ENCODE data around the gene COL27A1.
A peak's percentile ranks its signal among the peaks of the same experiment; 100 is the strongest.

Gene COL27A1

DNA sequence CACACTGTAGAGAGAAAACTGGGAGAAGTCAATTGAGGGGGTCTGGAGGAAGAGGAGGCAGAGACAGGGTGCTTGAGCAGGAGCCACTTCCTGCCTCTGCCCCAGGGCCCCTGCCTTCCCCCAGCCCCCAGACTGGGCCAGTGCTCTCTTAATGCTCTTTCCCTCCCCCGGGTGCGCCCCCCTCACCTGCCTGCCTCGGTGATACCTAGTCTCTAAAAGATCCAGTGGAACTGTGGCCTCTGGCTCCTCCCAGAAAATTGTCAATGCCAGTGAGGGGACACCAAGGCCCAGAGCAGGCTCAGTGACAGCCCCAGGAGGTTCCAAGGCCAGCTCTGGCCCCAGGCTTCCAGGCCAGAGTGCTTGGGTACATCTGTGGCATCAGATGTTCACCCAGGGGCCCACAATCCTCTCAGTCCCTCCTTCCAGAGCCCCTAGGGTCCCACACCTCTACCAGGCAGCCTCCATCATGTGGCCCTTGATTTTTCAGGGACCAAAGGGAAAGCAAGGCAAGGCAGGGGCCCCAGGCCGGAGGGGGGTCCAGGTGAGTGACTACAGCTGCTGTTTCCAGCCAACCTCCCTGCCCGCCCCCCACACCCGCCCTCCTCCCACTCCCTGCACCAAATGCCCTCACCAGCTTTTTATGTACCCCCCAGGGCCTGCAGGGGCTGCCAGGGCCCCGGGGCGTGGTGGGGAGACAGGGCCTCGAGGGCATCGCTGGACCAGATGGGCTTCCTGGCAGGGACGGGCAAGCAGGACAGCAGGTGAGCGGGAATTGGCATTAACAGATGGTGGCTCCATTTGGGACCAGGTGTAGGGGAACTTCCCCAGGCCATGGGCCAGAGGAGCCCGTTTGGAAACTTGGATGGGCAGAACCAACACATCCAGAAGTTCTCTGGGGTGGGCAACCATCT lies 134.5 kb downstream of the COL27A1 start:
- no peak for DNase-seq

- no peak for DNase-seq
These were observed 135.2 kb downstream of the COL27A1 start for GRCh38 chr9:114290561-114290986.

GRCh38 chr9:114291064-114291474 lies 135.7 kb downstream of the COL27A1 start:
- DNase-seq, result peak; percentile 70 to 88 (median 76)

DNA sequence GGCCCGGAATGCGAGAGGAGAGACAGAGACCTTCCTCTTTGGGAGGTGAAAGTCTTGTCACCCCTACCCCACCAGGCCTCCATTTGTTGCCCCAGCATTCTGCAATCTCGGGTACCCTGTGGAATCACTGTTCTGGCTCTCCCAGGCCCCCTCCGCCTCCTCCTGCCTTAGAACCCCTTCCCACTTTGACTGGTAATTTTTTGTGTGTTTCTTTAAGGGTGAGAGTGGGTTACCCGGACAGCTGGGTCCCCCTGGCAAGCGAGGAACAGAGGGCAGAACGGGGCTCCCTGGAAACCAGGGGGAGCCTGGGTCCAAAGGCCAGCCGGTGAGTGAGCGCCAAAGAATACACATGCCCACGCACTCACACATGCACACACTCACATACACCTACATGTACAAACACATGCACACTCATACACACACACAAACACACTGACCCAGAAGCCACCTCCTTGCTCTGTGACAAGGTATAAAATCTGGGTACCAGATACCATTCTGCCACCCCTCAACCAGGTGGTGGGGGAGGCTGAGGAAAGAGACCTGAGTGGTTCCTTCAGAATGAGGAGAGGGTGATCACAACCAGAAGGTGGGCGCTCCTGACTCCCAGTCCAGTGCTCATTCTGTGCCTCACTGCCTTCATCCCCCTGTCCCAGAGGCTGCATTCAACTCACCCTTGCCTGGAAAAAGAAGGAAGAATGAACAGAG lies 136.7 kb downstream of the COL27A1 start:
- DNase-seq, result no peak

DNA sequence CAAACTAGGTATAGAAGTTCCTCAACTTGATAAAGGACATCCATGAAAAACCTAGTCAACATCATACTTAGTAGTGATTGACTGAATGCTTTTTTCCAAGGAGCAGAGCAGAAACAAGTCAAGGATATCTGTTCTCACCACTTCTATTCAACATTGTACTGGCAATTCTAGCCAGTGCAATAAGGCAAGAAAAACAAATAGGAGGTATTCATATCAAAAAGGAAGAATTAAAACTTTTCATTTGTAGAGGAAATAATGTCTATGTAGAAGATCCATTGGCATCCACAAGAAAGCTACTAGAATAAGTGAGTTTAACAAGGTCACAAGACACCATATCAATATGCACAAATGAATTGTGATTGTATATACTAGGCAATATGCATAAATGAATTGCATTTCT lies 139.3 kb downstream of the COL27A1 start:
- no peak for DNase-seq

DNA sequence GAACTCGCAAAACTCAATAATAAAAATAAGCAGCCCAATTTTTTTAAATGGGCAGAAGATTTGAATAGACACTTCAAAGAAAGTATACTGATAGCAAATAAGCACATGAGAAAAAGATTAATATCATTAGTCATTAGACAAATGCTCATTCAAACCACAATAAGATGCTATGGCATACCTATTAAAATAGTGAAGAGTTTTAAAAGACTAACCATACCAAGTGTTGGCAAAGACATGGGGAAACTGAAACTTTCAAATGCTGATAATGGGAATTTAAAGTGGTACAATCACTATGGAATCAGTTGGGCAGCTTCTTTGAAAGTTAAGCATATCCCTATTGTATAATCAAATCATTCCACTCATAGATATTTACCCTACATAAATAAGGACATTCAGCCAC lies 141.0 kb downstream of the COL27A1 start:
- DNase-seq, result no peak

- no peak for DNase-seq
These were observed 144.2 kb downstream of the COL27A1 start for GRCh38 chr9:114299286-114300152.

- no peak for DNase-seq
These were observed 145.0 kb downstream of the COL27A1 start for GRCh38 chr9:114300153-114300845.

DNA sequence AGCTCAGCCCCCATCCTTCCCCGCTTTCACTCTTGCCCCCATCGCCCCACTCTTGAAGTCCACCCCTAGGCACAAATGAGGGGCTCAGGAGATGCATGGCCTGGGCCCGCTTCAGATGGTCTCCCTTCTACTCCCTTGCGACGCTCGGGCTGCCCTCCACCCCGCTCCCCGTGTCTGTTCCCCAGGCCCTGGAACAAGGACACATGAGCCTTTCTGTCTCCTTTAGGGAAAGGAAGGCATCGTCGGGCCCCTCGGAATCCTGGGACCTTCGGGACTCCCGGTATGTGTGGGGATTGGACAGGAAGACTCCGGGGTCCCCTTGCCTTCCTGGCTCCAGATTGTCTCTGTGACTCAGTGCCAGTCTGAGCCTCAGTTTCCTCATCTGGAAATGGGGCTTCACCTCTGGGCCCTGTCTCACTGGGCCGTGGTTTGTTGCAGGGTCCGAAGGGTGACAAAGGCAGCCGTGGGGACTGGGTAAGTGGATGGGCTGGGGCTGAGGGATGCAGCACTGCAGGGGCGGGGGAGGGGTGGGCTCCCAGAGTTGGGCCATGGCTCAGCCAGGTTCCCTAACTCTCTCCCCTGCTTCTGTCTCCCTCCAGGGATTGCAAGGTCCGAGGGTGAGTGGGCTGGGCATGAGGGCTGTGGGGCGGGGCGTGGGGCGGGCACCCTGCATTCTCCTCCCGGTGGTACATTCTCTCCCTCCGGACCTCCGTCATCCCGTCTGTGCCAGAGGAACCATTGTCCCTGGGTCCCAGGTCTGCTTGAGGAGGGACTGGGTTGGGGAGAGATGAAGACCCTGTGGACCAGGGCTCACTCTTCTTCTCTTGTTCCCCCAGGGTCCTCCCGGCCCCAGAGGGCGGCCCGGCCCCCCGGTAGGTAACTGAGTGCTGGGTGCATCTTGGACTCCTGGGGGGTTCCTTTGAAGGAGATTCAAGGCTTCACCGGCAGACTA lies 145.8 kb downstream of the COL27A1 start:
- DNase-seq, result no peak

DNA sequence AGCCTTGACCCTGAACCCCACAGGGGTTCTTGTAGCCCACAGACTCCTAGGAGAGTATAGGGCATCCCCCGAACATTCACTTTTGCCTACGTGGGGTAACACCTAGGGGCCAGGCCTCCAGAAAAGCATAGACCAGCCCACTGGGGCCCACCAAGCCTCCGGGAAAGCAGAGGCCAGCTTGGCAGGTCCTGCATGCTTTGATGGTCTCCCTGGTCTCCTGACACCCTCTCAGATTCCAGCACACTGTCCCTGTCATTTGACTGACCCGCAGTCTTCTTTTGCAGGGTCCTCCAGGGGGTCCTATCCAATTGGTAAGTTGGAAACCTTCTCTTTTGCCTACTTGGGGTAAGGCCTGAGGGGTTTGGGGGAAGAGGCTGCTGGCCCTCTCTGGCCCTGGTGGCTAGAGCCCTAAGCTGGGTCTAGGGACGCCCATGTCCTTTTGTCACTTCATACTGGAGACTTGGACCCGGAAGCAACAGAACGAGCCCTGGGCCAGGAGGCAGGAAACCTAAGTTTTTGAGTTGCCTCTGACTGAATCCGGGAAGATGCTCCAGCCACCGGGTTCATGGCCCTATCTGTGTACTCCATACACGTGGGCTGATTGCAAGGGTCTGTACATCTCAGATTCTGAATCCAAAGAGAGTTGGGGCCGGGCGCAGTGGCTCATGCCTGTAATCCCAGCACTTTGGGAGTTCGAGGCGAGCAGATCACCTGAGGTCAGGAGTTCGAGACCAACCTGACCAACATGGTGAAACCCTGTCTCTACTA lies 146.6 kb downstream of the COL27A1 start:
- DNase-seq, result no peak

DNA sequence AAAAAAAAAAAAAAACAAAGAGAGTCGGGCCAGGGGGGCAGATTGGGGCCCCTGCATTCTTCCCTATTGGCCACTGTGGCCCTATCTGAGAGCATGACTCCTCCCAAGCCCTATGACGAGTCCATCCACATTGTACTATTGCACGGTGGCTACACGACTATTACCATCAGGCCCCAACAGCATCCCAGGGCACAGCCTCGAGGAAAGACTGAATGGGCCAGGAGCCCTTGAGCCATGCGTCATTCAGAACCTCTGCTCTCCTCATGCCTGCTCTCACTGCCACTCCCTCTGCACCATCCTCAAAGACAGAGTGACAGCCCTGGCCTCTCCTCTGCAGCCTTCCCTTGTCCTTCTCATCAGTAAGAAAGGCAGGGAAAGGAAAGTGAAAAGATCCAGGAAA lies 147.4 kb downstream of the COL27A1 start:
- no peak for DNase-seq

- no peak for DNase-seq
These were observed 148.2 kb downstream of the COL27A1 start for GRCh38 chr9:114303571-114303970.

- no peak for DNase-seq
These were observed 148.6 kb downstream of the COL27A1 start for GRCh38 chr9:114303977-114304376.

DNA sequence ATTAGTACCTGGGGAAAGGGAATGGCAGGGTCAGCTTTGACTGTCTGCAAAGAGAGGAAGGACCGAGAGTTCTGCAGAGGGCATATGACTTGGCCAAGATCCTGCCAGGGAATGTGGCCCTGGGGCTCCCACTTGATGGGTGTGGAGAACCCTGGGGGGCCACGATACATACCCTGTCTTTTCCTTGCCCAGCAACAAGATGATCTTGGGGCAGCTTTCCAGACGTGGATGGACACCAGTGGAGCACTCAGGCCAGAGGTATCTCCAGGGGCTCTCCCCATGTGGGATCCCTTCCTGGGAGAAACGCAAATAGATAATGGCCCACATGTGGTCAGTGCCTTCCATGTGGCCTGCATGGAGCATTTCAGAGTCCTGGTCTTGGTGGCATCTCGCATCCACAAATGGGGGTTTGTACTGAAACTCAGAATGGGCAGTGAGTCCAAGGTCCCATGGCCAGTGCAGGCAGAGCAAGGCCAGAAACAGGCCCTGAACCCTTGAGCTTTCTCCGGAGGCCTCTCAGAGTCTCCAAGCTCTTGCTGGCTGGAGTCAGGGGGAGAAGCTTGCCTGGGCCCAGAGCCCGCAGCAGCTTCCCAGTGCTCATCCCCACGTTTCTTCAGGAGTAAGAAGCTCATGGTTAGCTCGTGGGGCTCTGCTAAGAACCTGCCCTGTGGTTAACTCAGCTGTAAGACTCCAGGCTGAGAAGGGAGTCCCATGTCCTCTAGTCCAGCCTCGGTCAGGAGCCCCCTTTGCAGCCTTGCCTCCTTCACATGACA lies 149.3 kb downstream of the COL27A1 start:
- DNase-seq, result no peak

DNA sequence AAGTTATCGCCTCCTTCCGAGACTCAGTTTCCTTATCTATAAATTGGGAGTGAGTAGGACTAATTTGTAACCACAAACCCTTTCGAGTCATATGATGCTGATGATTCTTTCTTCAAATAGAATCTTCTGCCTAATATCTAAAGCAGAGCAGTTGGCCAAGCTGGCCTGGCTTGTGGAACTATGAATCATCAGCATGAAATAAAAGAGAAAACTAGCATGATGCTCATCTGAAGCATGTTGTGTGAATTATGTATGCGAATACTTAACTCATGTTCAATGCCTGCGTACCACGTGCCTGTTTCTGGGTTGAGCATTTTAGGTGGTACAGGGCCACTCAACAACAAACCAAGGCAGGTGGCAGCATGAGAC lies 152.5 kb downstream of the COL27A1 start:
- no peak for DNase-seq

DNA sequence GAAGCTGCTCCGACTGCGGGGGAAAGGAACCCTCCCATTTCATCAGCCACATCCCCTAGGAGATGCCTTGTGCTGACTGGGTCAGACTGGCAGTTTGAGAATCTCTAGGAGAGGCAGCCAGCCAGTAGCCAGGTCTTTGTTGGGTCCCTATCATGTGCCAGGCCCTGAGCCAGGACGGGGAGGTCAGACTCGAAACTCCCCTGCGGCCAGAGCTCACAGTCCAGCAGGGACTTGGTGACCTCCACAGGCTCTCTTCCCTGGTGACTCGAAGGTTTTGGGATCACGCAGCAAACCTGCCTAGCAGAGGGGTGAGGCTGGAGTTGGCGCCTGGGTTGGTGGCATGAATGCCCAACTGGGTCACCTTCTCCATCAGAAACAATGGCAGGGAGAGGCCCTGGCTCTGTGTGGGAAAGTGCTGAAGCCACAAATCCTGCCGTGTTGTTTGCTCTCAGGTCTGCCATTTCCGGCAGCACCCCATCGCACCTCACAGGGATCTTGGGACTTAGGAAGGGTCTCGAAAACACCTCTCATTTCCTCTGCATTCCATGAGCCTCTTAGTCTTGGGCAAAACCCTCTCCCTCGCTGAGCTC lies 153.1 kb downstream of the COL27A1 start:
- no peak for DNase-seq

- DNase-seq, result no peak
These were observed 153.8 kb downstream of the COL27A1 start for GRCh38 chr9:114309096-114309495.

- DNase-seq, result no peak
These were observed 155.4 kb downstream of the COL27A1 start for GRCh38 chr9:114310471-114311450.
